Measurements from ENCODE around the gene TGM5. TPM values are rescaled to one million over a fixed set of nuclear protein-coding genes. Genes with fewer than 3 reads are reported as not detected.

Gene TGM5
- total and polyA plus RNA-seq, 7 donors = 0.28 TPM; not detected in 6

GRCh38 chr15:43210807-43211206, 55.9 kb downstream of the TGM5 start:
- TF ChIP-seq CTCF (IDR thresholded peaks at IDR 0.05) (no peak), POLR2A (IDR thresholded peaks at IDR 0.05) (no peak)
- no peak overlapping the region for H3K4me3 ChIP-seq
- no peaks in the 10 kb centered on the region for H3K4me1 ChIP-seq
- H3K27ac ChIP-seq = no peak overlapping the region
- H3K9me3 ChIP-seq = no peaks in the 10 kb centered on the region
- no peaks in the 10 kb centered on the region for H3K36me3 ChIP-seq
- peaks cover 0 to 31% (median 0%) of the 10 kb centered on the region in 3 donors for H3K27me3 ChIP-seq
- DNase-seq = no peak
- intact Hi-C loops (cut with DNase I) = no loop called here
- 80 to 86% methylated on average over 9 of the region's 9 CpGs for WGBS, 2 donors

GRCh38 chr15:43210172-43210745, 56.5 kb downstream of the TGM5 start:
- intact Hi-C loops (cut with DNase I) = no loop called here
- H3K9me3 ChIP-seq = no peaks in the 10 kb centered on the region
- H3K4me1 ChIP-seq = no peaks in the 10 kb centered on the region
- WGBS, 2 donors = 83 to 87% methylated on average over 15 of the region's 15 CpGs
- H3K27ac ChIP-seq = no peak overlapping the region
- H3K27me3 ChIP-seq = peaks cover 0 to 31% (median 0%) of the 10 kb centered on the region in 3 donors
- DNase-seq = no peak
- H3K36me3 ChIP-seq = no peaks in the 10 kb centered on the region
- TF ChIP-seq POLR2AphosphoS5 (IDR thresholded peaks at IDR 0.05) (no peak), POLR2A (IDR thresholded peaks at IDR 0.05) (no peak), EP300 (IDR thresholded peaks at IDR 0.05) (no peak), CTCF (IDR thresholded peaks at IDR 0.05) (no peak)
- H3K4me3 ChIP-seq = no peak overlapping the region

- DNase-seq = no peak
- intact Hi-C loops (cut with DNase I) = no loop called here
- WGBS, 2 donors = 62 to 74% methylated on average over 13 of the region's 13 CpGs
These were observed 57.5 kb downstream of the TGM5 start for GRCh38 chr15:43209059-43209824.

GRCh38 chr15:43208052-43209002, 58.4 kb downstream of the TGM5 start:
- H3K27ac ChIP-seq = no peak overlapping the region
- H3K36me3 ChIP-seq = no peaks in the 10 kb centered on the region
- H3K27me3 ChIP-seq = peaks cover 0 to 31% (median 0%) of the 10 kb centered on the region in 3 donors
- DNase-seq = no peak
- H3K9me3 ChIP-seq = no peaks in the 10 kb centered on the region
- no peak overlapping the region for H3K4me3 ChIP-seq
- no peak for TF ChIP-seq EP300 (IDR thresholded peaks at IDR 0.05)
- no peak for TF ChIP-seq POLR2AphosphoS5 (IDR thresholded peaks at IDR 0.05)
- no peak for TF ChIP-seq CTCF (IDR thresholded peaks at IDR 0.05)
- no peak for TF ChIP-seq POLR2A (IDR thresholded peaks at IDR 0.05)
- intact Hi-C loops (cut with DNase I) = no loop called here
- WGBS, 2 donors = 68 to 69% methylated on average over 23 of the region's 23 CpGs
- H3K4me1 ChIP-seq = no peaks in the 10 kb centered on the region

More at GRCh38 chr15:43209059-43209824, 57.5 kb downstream of the TGM5 start:
- Histone ChIP-seq H3K27ac (no peak overlapping the region), H3K4me1 (no peaks in the 10 kb centered on the region), H3K36me3 (no peaks in the 10 kb centered on the region), H3K27me3 (peaks cover 0 to 31% (median 0%) of the 10 kb centered on the region in 3 donors), H3K4me3 (no peak overlapping the region), H3K9me3 (no peaks in the 10 kb centered on the region)
- TF ChIP-seq CTCF (IDR thresholded peaks at IDR 0.05) = no peak
- no peak for TF ChIP-seq POLR2A (IDR thresholded peaks at IDR 0.05)
- no peak for TF ChIP-seq EP300 (IDR thresholded peaks at IDR 0.05)
- no peak for TF ChIP-seq POLR2AphosphoS5 (IDR thresholded peaks at IDR 0.05)
